ENCODE data around the gene IMPACT. TPM values are rescaled to one million over a fixed set of nuclear protein-coding genes. Genes with fewer than 3 reads are reported as not detected.

The IMPACT gene
- total RNA-seq, 2 experiments from 2014 or later = 8.4 to 10.6 TPM

- Histone ChIP-seq H3K27me3 (ENCODE audit: control insufficient read depth in 1 of 2, insufficient read depth in 2 of 2, low read length in 2 of 2) (peaks cover 0 to 3% of the 10 kb centered on the region in 2 experiments), H3K36me3 (ENCODE audit: insufficient read depth, low read length) (no peaks in the 10 kb centered on the region), H3K4me3 (ENCODE audit: low read length) (no peak overlapping the region), H3K9me3 (ENCODE audit: control insufficient read depth in 1 of 2, insufficient read depth in 1 of 2, low read length in 2 of 2) (peaks cover 0 to 5% of the 10 kb centered on the region in 2 experiments), H3K4me1 (ENCODE audit: insufficient read depth, low read length) (peaks cover 17% of the 10 kb centered on the region), H3K27ac (ENCODE audit: low read depth in 1 of 2, low read length in 2 of 2) (no peak overlapping the region)
- ATAC-seq (ENCODE audit: poor library complexity) (no peak), DNase-seq (no peak)
- intact Hi-C loops (cut with DNase I, micrococcal nuclease) = loop anchor here in 1 of 2 experiments (5.0 to 10.0 kb wide), 2 partner anchors 37 to 844 kb away; partner anchors contain the start of gene NPC1
- Mint-ChIP-seq H3K4me1 (ENCODE audit: low read depth) (peaks cover 32% of the 10 kb centered on the region), H3K27ac (no peak overlapping the region), H3K9me3 (peaks cover 7% of the 10 kb centered on the region), H3K36me3 (ENCODE audit: low read depth) (peaks cover 36% of the 10 kb centered on the region), H3K27me3 (peaks cover 6% of the 10 kb centered on the region), H3K4me3 (no peak overlapping the region)
- TF ChIP-seq CTCF (IDR thresholded peaks at IDR 0.05) = no peak
- ChIA-PET CTCF (no interaction called here), POLR2A (no interaction called here)
These were observed 2.7 kb downstream of the IMPACT start for GRCh38 chr18:24429188-24429587.

GRCh38 chr18:24432618-24433017 lies 6.1 kb downstream of the IMPACT start:
- Mint-ChIP-seq H3K4me1 (ENCODE audit: low read depth) (peaks cover 15% of the 10 kb centered on the region), H3K9me3 (no peaks in the 10 kb centered on the region), H3K27me3 (no peaks in the 10 kb centered on the region), H3K27ac (no peak overlapping the region), H3K4me3 (no peak overlapping the region), H3K36me3 (ENCODE audit: low read depth) (peaks cover 37% of the 10 kb centered on the region)
- CTCF ChIA-PET = no interaction called here
- Histone ChIP-seq H3K4me3 (ENCODE audit: low read length) (no peak overlapping the region), H3K27ac (ENCODE audit: low read depth in 1 of 2, low read length in 2 of 2) (no peak overlapping the region), H3K4me1 (ENCODE audit: insufficient read depth, low read length) (peaks cover 1% of the 10 kb centered on the region), H3K27me3 (ENCODE audit: control insufficient read depth in 1 of 2, insufficient read depth in 2 of 2, low read length in 2 of 2) (no peaks in the 10 kb centered on the region), H3K9me3 (ENCODE audit: control insufficient read depth in 1 of 2, insufficient read depth in 1 of 2, low read length in 2 of 2) (no peaks in the 10 kb centered on the region), H3K36me3 (ENCODE audit: insufficient read depth, low read length) (peaks cover 5% of the 10 kb centered on the region)
- POLR2A ChIA-PET = no interaction called here
- intact Hi-C loops (cut with DNase I, micrococcal nuclease) = no loop called here
- ATAC-seq (ENCODE audit: poor library complexity) = no peak
- no peak for DNase-seq
- no peak for TF ChIP-seq CTCF (IDR thresholded peaks at IDR 0.05)

- H3K27me3 ChIP-seq (ENCODE audit: control insufficient read depth in 1 of 2, insufficient read depth in 2 of 2, low read length in 2 of 2) = no peaks in the 10 kb centered on the region
- H3K27ac ChIP-seq (ENCODE audit: low read depth in 1 of 2, low read length in 2 of 2) = no peak overlapping the region
- no peak for TF ChIP-seq CTCF (IDR thresholded peaks at IDR 0.05)
- intact Hi-C loops (cut with DNase I, micrococcal nuclease) = no loop called here
- H3K4me1 Mint-ChIP-seq (ENCODE audit: low read depth) = no peaks in the 10 kb centered on the region
- ATAC-seq (ENCODE audit: poor library complexity) = no peak
- H3K36me3 ChIP-seq (ENCODE audit: insufficient read depth, low read length) = peaks cover 19% of the 10 kb centered on the region
- CTCF ChIA-PET = no interaction called here
- peaks cover 65% of the 10 kb centered on the region for H3K36me3 Mint-ChIP-seq (ENCODE audit: low read depth)
- no peaks in the 10 kb centered on the region for H3K9me3 ChIP-seq (ENCODE audit: control insufficient read depth in 1 of 2, insufficient read depth in 1 of 2, low read length in 2 of 2)
- H3K4me3 ChIP-seq (ENCODE audit: low read length) = no peak overlapping the region
- H3K27me3 Mint-ChIP-seq = no peaks in the 10 kb centered on the region
- H3K4me1 ChIP-seq (ENCODE audit: insufficient read depth, low read length) = no peaks in the 10 kb centered on the region
- no peak for DNase-seq
- H3K4me3 Mint-ChIP-seq = no peak overlapping the region
- no peak overlapping the region for H3K27ac Mint-ChIP-seq
- no peaks in the 10 kb centered on the region for H3K9me3 Mint-ChIP-seq
- POLR2A ChIA-PET = no interaction called here
These were observed 10.5 kb downstream of the IMPACT start for GRCh38 chr18:24436939-24437338.
